Measurements from ENCODE around the gene H6PD. TPM values are rescaled to one million over a fixed set of nuclear protein-coding genes. Genes with fewer than 3 reads are reported as not detected.

The H6PD gene
- total and polyA plus RNA-seq, 2 donors (not counting 3 experiments of a cell fraction or from before 2014, with no cell fraction given), result 24.5 to 29.0 TPM

GRCh38 chr1:9235560-9235959 is 986 bp downstream of the H6PD start:
- H2AFZ ChIP-seq (ENCODE audit: low read depth, low read length), result peak overlapping the region; percentile 66
- peak overlapping the region; percentile 58 to 82 (median 66) for H3K4me3 ChIP-seq (replicated peaks in 1 of 3; ENCODE audit: insufficient read depth in 1 of 3, low read depth in 1 of 3, low read length in 3 of 3)
- peaks cover 6% of the 10 kb centered on the region for H3K79me2 ChIP-seq (ENCODE audit: control insufficient read depth, insufficient read depth, low read length)
- no peak for DNase-seq (ENCODE audit: low read depth, low spot score)
- dilution Hi-C loops (cut with MboI; ENCODE audit: extremely low pct_ligation_motif_present, low sequenced_read_pairs) (no loop called here), intact Hi-C loops (cut with micrococcal nuclease) (loop anchor here (1.0 kb wide), 1 partner anchor 54 kb away; no protein-coding TSS in a partner anchor)
- H3K27me3 ChIP-seq (ENCODE audit: control insufficient read depth in 2 of 2, insufficient read depth in 2 of 2, low read length in 2 of 2), result no peaks in the 10 kb centered on the region
- H3K4me1 ChIP-seq (ENCODE audit: control insufficient read depth, extremely low read depth, insufficient read depth, low read length), result peaks cover 28% of the 10 kb centered on the region
- no peak for FAIRE-seq
- peak overlapping the region; percentile 75 for H3K27ac ChIP-seq (ENCODE audit: insufficient read depth, low read depth, low read length)
- BruUV-seq (replicated peaks), result no TSS peak
- H3K9ac ChIP-seq (replicated peaks; ENCODE audit: extremely low read depth, insufficient read depth, low read length), result peak overlapping the region; percentile 93
- peak overlapping the region; percentile 97 for H3K4me2 ChIP-seq (ENCODE audit: insufficient read depth, low read length)
- H3K9me3 ChIP-seq (replicated peaks; ENCODE audit: control insufficient read depth, insufficient read depth, low read length), result no peaks in the 10 kb centered on the region
- TF ChIP-seq GATA2 (IDR thresholded peaks at IDR 0.05; ENCODE audit: insufficient read depth, insufficient read length, low read depth, low read length) (no peak), EZH2 (IDR thresholded peaks at IDR 0.05; ENCODE audit: borderline replicate concordance, low read depth, low read length, severe bottlenecking) (no peak), POLR2A (IDR thresholded peaks at IDR 0.05; ENCODE audit: low read depth, low read length) (no peak), JUN (IDR thresholded peaks at IDR 0.05; ENCODE audit: borderline replicate concordance, insufficient read depth, insufficient read length, low read depth) (no peak), MAX (IDR thresholded peaks at IDR 0.05; ENCODE audit: insufficient read depth, insufficient read length) (no peak), MYC (IDR thresholded peaks at IDR 0.05; ENCODE audit: low read depth, low read length) (no peak), POLR2AphosphoS5 (IDR thresholded peaks at IDR 0.05; ENCODE audit: insufficient read depth, low read depth, low read length) (no peak), FOS (IDR thresholded peaks at IDR 0.05; ENCODE audit: borderline replicate concordance, insufficient read depth, low read length) (no peak), CTCF (IDR thresholded peaks at IDR 0.05; ENCODE audit: extremely low read depth in 1 of 2, insufficient read depth in 1 of 2, low read depth in 1 of 2, low read length in 2 of 2) (no peak)
- H3K9me1 ChIP-seq (replicated peaks; ENCODE audit: control insufficient read depth, extremely low read depth, insufficient read depth, low read length), result no peaks in the 10 kb centered on the region
- no peaks in the 10 kb centered on the region for H3K36me3 ChIP-seq (ENCODE audit: control insufficient read depth in 2 of 2, extremely low read depth in 1 of 2, insufficient read depth in 2 of 2, low read length in 2 of 2)
- ChIA-PET CTCF (interaction anchor here (1.2 to 3.2 kb wide), 7 partner anchors 10 to 124 kb away, joined by 3 to 27 read pairs (median 5); no protein-coding TSS in a partner anchor), POLR2A (no interaction called here)
- H4K20me1 ChIP-seq (replicated peaks; ENCODE audit: control insufficient read depth, extremely low read depth, insufficient read depth, low read length), result no peaks in the 10 kb centered on the region
